Astrocyte (in vitro differentiated cells and primary cell): ENCODE results near the gene GALNT17.

Experiments
- CTCF ChIP-seq: IDR thresholded peaks from 2 replicates; pipeline ENCODE4 v1.5.1; 2011; ENCODE audit warnings: low read depth, mild to moderate bottlenecking, inconsistent platforms, low read length, moderate library complexity; ENCODE audit not compliant: insufficient read depth
- EZH2 ChIP-seq: IDR thresholded peaks from 2 replicates; pipeline ENCODE4 v1.6.1; 2012; ENCODE audit warnings: mild to moderate bottlenecking, low read length, inconsistent platforms; ENCODE audit not compliant: insufficient read depth

GRCh38 chr7:71650653-71651337 is 518.9 kb downstream of the GALNT17 start:
- TF ChIP-seq CTCF (no peak), EZH2 (no peak)
